CD8-positive, alpha-beta memory T cell (primary cell): ENCODE results near the gene DPH1. TPM values are rescaled to one million over a fixed set of nuclear protein-coding genes. Genes with fewer than 3 reads are reported as not detected.
A peak's percentile ranks its signal among the peaks of the same experiment; 100 is the strongest.

Source experiments
- CTCF ChIA-PET: fragments of 350-600 bp; sonication (Branson Sonifier 250); formaldehyde crosslinking; loops from one replicate; lab custom pipeline; 2021; ENCODE audit warnings: antibody characterized with exemption; lab: Charles Lee
- POLR2A ChIA-PET: fragments of 350-600 bp; sonication (Branson Sonifier 250); formaldehyde crosslinking; loops from one replicate; lab custom pipeline; 2021; ENCODE audit warnings: antibody characterized with exemption; lab: Charles Lee
- DNase-seq, 5 donors: peaks; one replicate each; pipeline versions ENCODE4 v3.0.0 to v3.0.0-alpha.2; 2020 to 2022; ENCODE audit warnings: mixed read lengths in 1 of 5
- H3K27ac ChIP-seq: one replicate; pipeline ENCODE4 v1.7.0; 2013; ENCODE audit warnings: low read depth, mild to moderate bottlenecking, low read length, moderate library complexity
- H3K27me3 ChIP-seq: 2 replicates; pipeline ENCODE4 v1.7.0; 2013; ENCODE audit warnings: low read length, mild to moderate bottlenecking; ENCODE audit not compliant: insufficient read depth, poor library complexity, severe bottlenecking
- H3K36me3 ChIP-seq: 2 replicates; pipeline ENCODE4 v1.7.0; 2013; ENCODE audit warnings: mild to moderate bottlenecking, low read length, moderate library complexity; ENCODE audit not compliant: insufficient read depth
- H3K4me1 ChIP-seq: 2 replicates; pipeline ENCODE4 v1.7.0; 2013; ENCODE audit warnings: mild to moderate bottlenecking, low read length, moderate library complexity; ENCODE audit not compliant: insufficient read depth
- H3K4me3 ChIP-seq: 2 replicates; pipeline ENCODE4 v1.7.0; 2013; ENCODE audit warnings: mild to moderate bottlenecking, low read length
- H3K9me3 ChIP-seq: 2 replicates; pipeline ENCODE4 v1.7.0; 2013; ENCODE audit warnings: mild to moderate bottlenecking, low read length
- H3K27ac Mint-ChIP-seq, 8 donors: one replicate each; pipeline ENCODE4 v1.8.0; 2020 to 2021; ENCODE audit warnings: mixed read lengths in 8 of 8, mild to moderate bottlenecking in 6 of 8, inconsistent platforms in 3 of 8, moderate library complexity in 3 of 8
- H3K27me3 Mint-ChIP-seq, 2 donors: one replicate each; pipeline ENCODE4 v1.8.0; 2020 to 2021; ENCODE audit warnings: mixed read lengths in 2 of 2, mild to moderate bottlenecking in 1 of 2, moderate library complexity in 1 of 2
- H3K36me3 Mint-ChIP-seq, 3 donors: one replicate each; pipeline ENCODE4 v1.8.0; 2020 to 2021; ENCODE audit warnings: mixed read lengths in 3 of 3, inconsistent platforms in 1 of 3, mild to moderate bottlenecking in 1 of 3
- H3K4me1 Mint-ChIP-seq, 3 donors: one replicate each; pipeline ENCODE4 v1.8.0; 2020 to 2021; ENCODE audit warnings: mixed read lengths in 3 of 3, inconsistent platforms in 1 of 3, mild to moderate bottlenecking in 1 of 3
- H3K4me3 Mint-ChIP-seq, 7 donors: one replicate each; pipeline ENCODE4 v1.8.0; 2020 to 2021; ENCODE audit warnings: mixed read lengths in 7 of 7, mild to moderate bottlenecking in 6 of 7, moderate library complexity in 4 of 7, inconsistent platforms in 2 of 7
- H3K9me3 Mint-ChIP-seq, 5 donors: one replicate each; pipeline ENCODE4 v1.8.0; 2020 to 2022; ENCODE audit warnings: mixed read lengths in 5 of 5, mild to moderate bottlenecking in 3 of 5, moderate library complexity in 2 of 5, inconsistent platforms in 1 of 5
- polyA plus RNA-seq: library from polyadenylated mRNA; unstranded; fragments of 300-500 nt; fragmentation: Illumina TruSeq; gene quantifications from one replicate; pipeline ENCODE4 v1.2.3, GENCODE V29; 2021
- total RNA-seq, 2 experiments: library from RNA; stranded (reverse); gene quantifications; one replicate each; pipeline ENCODE4 v1.2.3, GENCODE V29; 2021

Gene DPH1
- total and polyA plus RNA-seq, 3 experiments from 2014 or later, result 33.2 to 43.8 (median 38.5) TPM

DNA sequence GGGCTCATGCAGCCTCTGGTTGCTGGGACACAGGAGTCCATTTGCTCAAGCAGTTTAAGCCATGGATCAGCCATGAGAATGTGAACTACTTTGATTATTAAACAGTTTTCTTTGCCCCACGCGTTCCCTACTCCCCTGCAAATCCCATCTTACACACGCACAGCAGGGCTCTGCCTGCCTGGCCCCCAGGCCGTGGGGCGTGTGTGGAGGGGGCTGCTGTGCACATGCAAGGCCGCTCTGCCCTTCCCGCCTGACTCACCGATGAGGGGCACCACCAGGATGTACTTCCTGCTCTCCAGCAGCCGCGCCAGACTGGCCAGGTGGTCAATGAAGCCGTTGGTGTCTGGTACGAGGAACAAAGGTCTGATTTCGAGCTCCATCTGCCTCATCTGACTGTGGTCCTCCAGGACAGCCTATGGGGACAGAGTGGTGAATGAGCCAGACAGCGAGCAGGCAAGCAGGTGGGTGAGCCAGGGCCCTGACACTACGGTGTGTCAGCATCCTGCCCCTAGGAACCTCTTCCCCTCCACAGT is 38.6 kb downstream of the DPH1 start:
- DNase-seq, result peak in 1 of 5 donors; percentile 69
- POLR2A ChIA-PET, result interaction anchor here (1.0 to 1.5 kb wide), 2 partner anchors 10 to 22 kb away, joined by 4 to 7 read pairs; no protein-coding TSS in a partner anchor

DNA sequence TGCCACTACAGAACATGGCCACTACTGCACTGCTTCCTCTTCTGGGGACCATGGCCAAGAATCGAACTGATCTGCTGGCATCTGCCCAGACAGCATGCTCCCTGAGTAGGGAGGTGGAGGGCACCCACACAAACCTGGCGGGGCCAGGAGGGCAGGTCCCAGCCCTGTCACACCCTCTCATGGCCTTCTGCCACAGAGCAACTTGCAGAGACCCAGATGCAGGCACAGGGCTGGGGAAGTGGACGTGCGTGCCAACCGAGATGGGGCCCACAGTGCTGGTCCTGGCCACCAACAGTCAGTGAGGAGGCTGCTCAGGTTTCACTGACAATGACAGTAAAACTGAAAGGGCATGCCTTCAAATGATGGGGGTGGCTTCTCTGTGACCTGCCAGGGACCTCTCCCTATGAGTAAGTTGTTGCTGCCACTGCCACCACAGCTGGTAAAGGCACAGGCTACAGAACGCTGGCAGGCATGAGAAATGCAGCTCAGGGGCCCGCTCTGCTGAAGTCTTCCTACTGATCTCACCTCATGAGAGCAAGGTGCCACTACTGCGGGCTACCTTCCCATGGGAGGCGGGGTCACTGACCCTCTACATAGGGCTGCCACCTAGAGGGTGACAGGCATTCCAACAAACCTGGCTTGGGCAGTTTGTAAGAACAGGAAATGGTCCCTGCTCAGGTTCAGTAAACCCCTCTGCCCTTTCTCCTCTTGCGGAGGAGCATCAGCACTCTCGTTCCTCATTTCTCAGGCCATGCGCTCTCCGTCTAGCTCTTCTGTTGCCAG is 40.5 kb downstream of the DPH1 start:
- H3K4me1 Mint-ChIP-seq, result peaks cover 33 to 67% (median 46%) of the 10 kb centered on the region in 3 donors
- DNase-seq, result peak in 1 of 5 donors; percentile 76
- H3K4me1 ChIP-seq, result peaks cover 29% of the 10 kb centered on the region
- no peaks in the 10 kb centered on the region for H3K9me3 ChIP-seq
- H3K4me3 Mint-ChIP-seq, result peak overlapping the region in 5 of 7 donors; percentile 44 to 69 (median 55)
- ChIA-PET CTCF (interaction anchor here (1.1 to 6.1 kb wide), 4 partner anchors 13 to 33 kb away, joined by 3 to 57 read pairs (median 8); partner anchors contain the start of gene HIC1), POLR2A (interaction anchor here (0.8 to 1.4 kb wide), 3 partner anchors 10 to 19 kb away, joined by 3 to 5 read pairs (median 3); no protein-coding TSS in a partner anchor)
- H3K36me3 Mint-ChIP-seq, result peaks cover 0 to 59% (median 21%) of the 10 kb centered on the region in 3 donors
- peaks cover 10% of the 10 kb centered on the region for H3K36me3 ChIP-seq
- peak overlapping the region; percentile 65 to 91 (median 84) for H3K27ac Mint-ChIP-seq
- no peaks in the 10 kb centered on the region for H3K9me3 Mint-ChIP-seq
- H3K4me3 ChIP-seq, result no peak overlapping the region
- no peaks in the 10 kb centered on the region for H3K27me3 ChIP-seq
- H3K27me3 Mint-ChIP-seq, result no peaks in the 10 kb centered on the region
- H3K27ac ChIP-seq, result no peak overlapping the region

More for the DNA sequence above, 38.6 kb downstream of the DPH1 start:
- Histone ChIP-seq H3K4me3 (no peak overlapping the region), H3K36me3 (peaks cover 20% of the 10 kb centered on the region), H3K27me3 (no peaks in the 10 kb centered on the region), H3K9me3 (no peaks in the 10 kb centered on the region), H3K27ac (no peak overlapping the region), H3K4me1 (peaks cover 29% of the 10 kb centered on the region)
- peaks cover 40 to 81% (median 56%) of the 10 kb centered on the region in 3 donors for H3K4me1 Mint-ChIP-seq
- peak overlapping the region in 3 of 7 donors; percentile 23 to 69 (median 67) for H3K4me3 Mint-ChIP-seq
- CTCF ChIA-PET, result interaction anchor here (2.4 to 6.1 kb wide), 3 partner anchors 11 to 176 kb away, joined by 14 to 57 read pairs (median 14); partner anchors contain the start of gene HIC1
- H3K27me3 Mint-ChIP-seq, result no peaks in the 10 kb centered on the region
- H3K36me3 Mint-ChIP-seq, result peaks cover 0 to 67% (median 20%) of the 10 kb centered on the region in 3 donors
- peak overlapping the region; percentile 70 to 90 (median 84) for H3K27ac Mint-ChIP-seq
- H3K9me3 Mint-ChIP-seq, result no peaks in the 10 kb centered on the region

DNA sequence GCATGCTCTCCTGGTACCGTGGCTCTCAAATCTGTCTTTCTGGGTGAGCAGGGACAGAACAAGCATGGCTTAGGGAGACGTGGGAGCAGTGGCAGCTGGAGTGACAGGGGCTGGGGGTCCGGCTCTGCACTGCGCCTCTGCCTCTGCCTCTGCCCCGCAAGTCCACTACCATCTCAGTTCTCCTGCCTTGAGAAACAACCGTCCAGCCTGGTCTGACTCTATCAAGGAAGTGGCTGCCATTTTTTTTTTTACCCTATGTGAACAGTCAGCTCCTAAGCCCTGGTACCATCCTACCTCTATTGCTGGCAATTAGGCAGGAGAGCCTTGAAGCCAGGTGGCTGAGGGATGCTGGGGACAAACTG is 41.1 kb downstream of the DPH1 start:
- Mint-ChIP-seq H3K36me3 (peaks cover 0 to 55% (median 21%) of the 10 kb centered on the region in 3 donors), H3K27me3 (no peaks in the 10 kb centered on the region), H3K9me3 (no peaks in the 10 kb centered on the region), H3K4me3 (peak overlapping the region in 1 of 7 donors; percentile 69), H3K27ac (peak overlapping the region; percentile 13 to 87 (median 82)), H3K4me1 (peaks cover 34 to 67% (median 50%) of the 10 kb centered on the region in 3 donors)
- Histone ChIP-seq H3K36me3 (peaks cover 4% of the 10 kb centered on the region), H3K4me3 (no peak overlapping the region), H3K27ac (no peak overlapping the region), H3K9me3 (no peaks in the 10 kb centered on the region), H3K27me3 (no peaks in the 10 kb centered on the region), H3K4me1 (peaks cover 29% of the 10 kb centered on the region)
- CTCF ChIA-PET, result interaction anchor here (1.1 to 6.1 kb wide), 2 partner anchors 14 to 16 kb away, joined by 3 to 57 read pairs; partner anchors contain the start of gene HIC1
- DNase-seq, result no peak
- POLR2A ChIA-PET, result interaction anchor here (0.8 to 1.4 kb wide), 2 partner anchors 10 to 19 kb away, joined by 3 read pairs; no protein-coding TSS in a partner anchor

DNA sequence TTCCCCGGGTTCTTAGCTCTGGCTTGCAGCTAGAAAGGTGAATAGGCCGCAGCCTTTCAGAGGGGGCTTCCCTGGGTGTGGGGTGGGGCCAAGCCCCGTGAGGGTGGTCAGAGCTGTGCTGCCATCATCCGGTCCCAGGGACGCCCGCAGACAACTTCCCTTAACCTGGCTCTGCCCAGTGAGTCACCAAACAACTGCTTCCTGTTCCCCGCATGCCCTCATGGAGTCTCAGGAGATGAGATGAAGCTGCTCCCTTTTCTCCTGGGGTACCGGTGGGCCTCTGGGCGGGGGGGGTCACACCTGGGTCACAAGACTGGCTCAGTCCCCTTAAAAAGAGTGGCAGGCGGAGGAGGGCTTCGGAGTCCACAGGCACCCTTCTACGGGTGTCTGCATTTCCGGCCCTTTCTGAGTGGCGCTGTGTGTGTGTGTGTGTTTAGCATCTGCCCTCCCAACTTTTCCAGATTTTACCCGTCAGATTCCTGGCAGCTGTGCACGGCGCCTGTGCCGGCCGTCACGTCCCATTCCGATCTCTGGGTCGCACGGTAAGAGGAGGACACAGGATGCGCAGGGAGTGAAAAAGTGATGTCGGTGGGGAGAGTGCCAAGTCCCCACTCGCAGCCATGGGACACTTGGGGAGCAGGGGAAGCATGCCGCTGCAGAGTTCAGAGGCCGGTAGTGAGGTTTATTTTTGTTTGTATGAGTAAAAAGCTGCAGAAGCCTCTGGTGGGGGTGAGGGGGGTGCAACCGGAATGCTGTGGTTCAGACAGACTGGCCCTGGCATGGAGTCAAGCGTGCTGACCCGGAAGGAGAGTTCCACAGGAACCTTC is 41.7 kb downstream of the DPH1 start:
- Histone ChIP-seq H3K4me3 (no peak overlapping the region), H3K36me3 (peaks cover under 1% of the 10 kb centered on the region), H3K4me1 (peaks cover 29% of the 10 kb centered on the region), H3K9me3 (no peaks in the 10 kb centered on the region), H3K27ac (no peak overlapping the region), H3K27me3 (no peaks in the 10 kb centered on the region)
- Mint-ChIP-seq H3K4me1 (peaks cover 34 to 64% (median 50%) of the 10 kb centered on the region in 3 donors), H3K27me3 (no peaks in the 10 kb centered on the region), H3K36me3 (peaks cover 0 to 55% (median 22%) of the 10 kb centered on the region in 3 donors), H3K9me3 (no peaks in the 10 kb centered on the region), H3K27ac (peak overlapping the region in 3 of 8 donors; percentile 19 to 82 (median 80)), H3K4me3 (peak overlapping the region in 1 of 7 donors; percentile 69)
- CTCF ChIA-PET, result interaction anchor here (1.1 to 6.1 kb wide), 2 partner anchors 14 to 16 kb away, joined by 3 to 57 read pairs; partner anchors contain the start of gene HIC1
- POLR2A ChIA-PET, result interaction anchor here (1.3 to 1.4 kb wide), 2 partner anchors 9 to 11 kb away, joined by 3 read pairs; no protein-coding TSS in a partner anchor
- DNase-seq, result no peak

DNA sequence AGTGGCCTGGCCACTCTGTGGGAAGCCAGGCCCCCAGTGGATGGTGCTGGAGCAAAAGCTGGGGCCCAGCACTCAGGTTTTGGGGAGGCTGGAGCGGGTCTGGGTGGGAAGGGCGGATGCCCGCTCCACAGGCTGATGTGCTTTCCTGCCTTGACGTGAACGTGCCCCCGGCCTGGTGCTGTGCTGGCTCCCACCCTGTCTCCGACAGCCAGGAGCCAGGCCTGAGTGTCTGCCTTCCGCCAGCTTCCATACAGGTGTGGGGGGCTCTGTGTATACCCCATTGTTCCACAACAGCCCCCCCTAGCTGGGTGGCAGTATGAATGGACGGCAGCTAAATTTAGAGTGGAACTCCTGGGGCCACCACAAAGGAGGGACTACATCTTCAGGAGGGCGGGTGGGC is 45.0 kb downstream of the DPH1 start:
- Mint-ChIP-seq H3K4me3 (no peak overlapping the region), H3K4me1 (peaks cover 14 to 31% (median 19%) of the 10 kb centered on the region in 3 donors), H3K9me3 (no peaks in the 10 kb centered on the region), H3K27ac (no peak overlapping the region), H3K36me3 (peaks cover 4 to 66% (median 36%) of the 10 kb centered on the region in 3 donors), H3K27me3 (no peaks in the 10 kb centered on the region)
- Histone ChIP-seq H3K27me3 (no peaks in the 10 kb centered on the region), H3K4me1 (peaks cover 9% of the 10 kb centered on the region), H3K36me3 (peaks cover 18% of the 10 kb centered on the region), H3K4me3 (no peak overlapping the region), H3K9me3 (no peaks in the 10 kb centered on the region), H3K27ac (no peak overlapping the region)
- POLR2A ChIA-PET, result no interaction called here
- CTCF ChIA-PET, result interaction anchor here (1.3 to 2.3 kb wide), 2 partner anchors 13 to 170 kb away, joined by 3 to 6 read pairs; no protein-coding TSS in a partner anchor
- DNase-seq, result no peak

DNA sequence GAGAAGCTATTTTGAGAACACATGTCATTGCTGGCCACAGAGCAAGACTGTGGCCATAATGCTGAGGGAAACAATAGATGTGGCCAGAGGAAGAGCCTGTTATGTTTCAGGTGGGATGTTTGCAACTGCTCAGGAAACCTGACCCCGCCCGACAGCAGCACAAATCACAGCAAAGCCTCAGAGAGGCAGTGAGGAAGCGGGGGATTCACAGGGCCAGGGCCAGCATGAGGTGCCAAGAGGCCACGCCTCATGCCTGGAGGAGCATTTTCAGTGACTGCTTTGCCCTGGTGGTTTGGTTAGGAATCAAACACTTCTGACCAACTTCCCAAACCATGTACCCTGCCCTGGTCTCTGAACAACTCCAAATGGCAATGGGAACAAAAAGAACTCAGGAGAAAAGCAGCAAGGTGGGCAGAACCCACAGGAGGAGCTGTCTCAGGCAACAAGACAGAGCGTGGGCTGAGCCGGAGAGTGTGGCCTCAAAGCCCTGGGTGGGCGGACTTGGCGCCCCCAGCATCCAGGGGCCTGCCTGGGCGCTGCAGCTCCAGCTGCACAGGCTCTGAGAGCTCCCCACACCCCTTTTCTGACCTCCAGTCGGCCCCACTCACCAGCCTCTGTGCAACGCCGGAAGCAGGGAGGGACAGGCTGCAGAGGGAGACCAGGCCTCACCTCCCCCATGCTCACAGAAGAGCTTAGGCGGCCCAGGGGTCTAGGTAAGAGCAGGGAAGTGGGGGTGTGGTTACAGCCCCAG is 45.6 kb downstream of the DPH1 start:
- no peaks in the 10 kb centered on the region for H3K9me3 Mint-ChIP-seq
- Histone ChIP-seq H3K9me3 (no peaks in the 10 kb centered on the region), H3K27ac (no peak overlapping the region), H3K4me3 (no peak overlapping the region), H3K4me1 (peaks cover 6% of the 10 kb centered on the region), H3K36me3 (peaks cover 18% of the 10 kb centered on the region), H3K27me3 (no peaks in the 10 kb centered on the region)
- H3K27ac Mint-ChIP-seq, result peak overlapping the region in 4 of 8 donors; percentile 35 to 55 (median 46)
- H3K4me1 Mint-ChIP-seq, result peaks cover 9 to 25% (median 13%) of the 10 kb centered on the region in 3 donors
- no peak for DNase-seq
- peak overlapping the region in 2 of 7 donors; percentile 42 to 85 for H3K4me3 Mint-ChIP-seq
- ChIA-PET CTCF (interaction anchor here (0.6 to 2.3 kb wide), 4 partner anchors 12 to 170 kb away, joined by 3 to 6 read pairs (median 4); no protein-coding TSS in a partner anchor), POLR2A (interaction anchor here (1.0 kb wide), 1 partner anchor 14 kb away, joined by 5 read pairs; no protein-coding TSS in a partner anchor)
- no peaks in the 10 kb centered on the region for H3K27me3 Mint-ChIP-seq
- peaks cover 4 to 71% (median 36%) of the 10 kb centered on the region in 3 donors for H3K36me3 Mint-ChIP-seq
